ENCODE data around the gene DDX46.
A peak's percentile ranks its signal among the peaks of the same experiment; 100 is the strongest.

Gene DDX46

GRCh38 chr5:134732819-134733218, 25.8 kb upstream of the DDX46 start:
- Histone ChIP-seq H3K36me3 (ENCODE audit: control insufficient read depth, insufficient read depth, low read length) (no peaks in the 10 kb centered on the region), H3K4me3 (ENCODE audit: low read depth, low read length) (no peak overlapping the region), H2AFZ (no peak overlapping the region), H3K27ac (no peak overlapping the region), H3K9me3 (ENCODE audit: control insufficient read depth, low read length) (no peaks in the 10 kb centered on the region), H3K27me3 (ENCODE audit: control insufficient read depth, insufficient read depth, low read length) (no peaks in the 10 kb centered on the region), H3K79me2 (no peaks in the 10 kb centered on the region), H3K4me1 (no peaks in the 10 kb centered on the region), H3K9ac (no peak overlapping the region), H3K4me2 (ENCODE audit: low read length) (no peak overlapping the region)
- TF ChIP-seq CTCF (IDR thresholded peaks at IDR 0.05): no peak

GRCh38 chr5:134735243-134735642, 23.3 kb upstream of the DDX46 start:
- Histone ChIP-seq H3K9ac (no peak overlapping the region), H3K27ac (no peak overlapping the region), H3K36me3 (ENCODE audit: control insufficient read depth, insufficient read depth, low read length) (no peaks in the 10 kb centered on the region), H3K9me3 (ENCODE audit: control insufficient read depth, low read length) (no peaks in the 10 kb centered on the region), H3K79me2 (peaks cover 6% of the 10 kb centered on the region), H3K27me3 (ENCODE audit: control insufficient read depth, insufficient read depth, low read length) (no peaks in the 10 kb centered on the region), H2AFZ (no peak overlapping the region), H3K4me2 (ENCODE audit: low read length) (no peak overlapping the region), H3K4me1 (peaks cover 7% of the 10 kb centered on the region), H3K4me3 (ENCODE audit: low read depth, low read length) (no peak overlapping the region)
- TF ChIP-seq CTCF (IDR thresholded peaks at IDR 0.05): no peak

GRCh38 chr5:134736173-134736812, 22.3 kb upstream of the DDX46 start:
- peaks cover 9% of the 10 kb centered on the region for H3K79me2 ChIP-seq

GRCh38 chr5:134738133-134738962, 20.2 kb upstream of the DDX46 start, which contains the start of gene CAMLG:
TSS of gene CAMLG (plus strand) at chr5:134738548. CDS start at chr5:134738621, 73 bp downstream.
- Histone ChIP-seq H3K4me2 (ENCODE audit: low read length) (peak within 1 kb of the TSS; percentile 96), H3K9ac (peak within 1 kb of the TSS; percentile 67), H2AFZ (peak within 1 kb of the TSS; percentile 93), H3K27ac (peak within 1 kb of the TSS; percentile 86), H3K27me3 (ENCODE audit: control insufficient read depth, insufficient read depth, low read length) (no peaks in the 10 kb centered on the region), H3K4me3 (ENCODE audit: low read depth, low read length) (peak within 1 kb of the TSS; percentile 88), H3K4me1 (peaks cover 7% of the 10 kb centered on the region), H3K9me3 (ENCODE audit: control insufficient read depth, low read length) (no peaks in the 10 kb centered on the region), H3K36me3 (ENCODE audit: control insufficient read depth, insufficient read depth, low read length) (no peaks in the 10 kb centered on the region), H3K79me2 (peaks cover 9% of the 10 kb centered on the region)
- peak; percentile 66 for TF ChIP-seq CTCF (IDR thresholded peaks at IDR 0.05)

More at GRCh38 chr5:134736173-134736812, 22.3 kb upstream of the DDX46 start:
- Histone ChIP-seq H3K36me3 (ENCODE audit: control insufficient read depth, insufficient read depth, low read length) (no peaks in the 10 kb centered on the region), H3K4me1 (peaks cover 7% of the 10 kb centered on the region), H3K4me3 (ENCODE audit: low read depth, low read length) (no peak overlapping the region), H3K9ac (no peak overlapping the region), H3K9me3 (ENCODE audit: control insufficient read depth, low read length) (no peaks in the 10 kb centered on the region), H3K4me2 (ENCODE audit: low read length) (no peak overlapping the region), H2AFZ (peak overlapping the region; percentile 93), H3K27ac (no peak overlapping the region), H3K27me3 (ENCODE audit: control insufficient read depth, insufficient read depth, low read length) (no peaks in the 10 kb centered on the region)
- no peak for TF ChIP-seq CTCF (IDR thresholded peaks at IDR 0.05)
